Panc1 (cell line): Measurements from ENCODE around the gene PADI2.

Experiments used
- CTCF ChIP-seq: fragments of 450-650 bp; IDR thresholded peaks from 2 replicates; pipeline ENCODE4 v1.5.1; 2017; ENCODE audit warnings: mild to moderate bottlenecking
- POLR2AphosphoS5 ChIP-seq: IDR thresholded peaks from 2 replicates; pipeline ENCODE4 v1.6.1; 2012; ENCODE audit warnings: mild to moderate bottlenecking, low read depth, low read length, moderate library complexity
- REST ChIP-seq, 2 experiments: IDR thresholded peaks; 2 replicates each; pipeline ENCODE4 v1.6.1; 2011 to 2012; ENCODE audit warnings: low read depth in 2 of 2, control low read depth in 1 of 2, low read length in 1 of 2, mild to moderate bottlenecking in 1 of 2, moderate library complexity in 1 of 2; ENCODE audit not compliant: insufficient read depth in 1 of 2
- SIN3A ChIP-seq: IDR thresholded peaks from 2 replicates; pipeline ENCODE4 v1.6.1; 2012; ENCODE audit warnings: low read depth, mild to moderate bottlenecking, low read length, moderate library complexity, borderline replicate concordance; ENCODE audit not compliant: insufficient read depth
- TCF7L2 ChIP-seq: IDR thresholded peaks from 2 replicates; pipeline ENCODE4 v1.6.1; 2011; ENCODE audit warnings: mild to moderate bottlenecking, low read depth, low read length, inconsistent platforms

- TF ChIP-seq CTCF (no peak), SIN3A (no peak), POLR2AphosphoS5 (no peak), TCF7L2 (no peak), REST (IDR thresholded peaks at IDR 0.05; ENCODE audit: insufficient read depth in 1 of 2, low read depth in 2 of 2, low read length in 1 of 2) (no peak)
These were observed 89.0 kb downstream of the PADI2 start for GRCh38 chr1:17030206-17030605.
